Activated CD4-positive, alpha-beta T cell treated with anti-CD3 and anti-CD28 coated beads for 48 hours (primary cell): ENCODE results near the gene DIP2C.
"Not testable (repeated sequence)": the region's sequence is repeated elsewhere in the genome, so short reads cannot be mapped to it uniquely, and the experiment has no call there.

Experiments
- DNase-seq: peaks from one replicate; pipeline ENCODE4 v3.0.0-alpha.2; 2020

Gene DIP2C, protein sequence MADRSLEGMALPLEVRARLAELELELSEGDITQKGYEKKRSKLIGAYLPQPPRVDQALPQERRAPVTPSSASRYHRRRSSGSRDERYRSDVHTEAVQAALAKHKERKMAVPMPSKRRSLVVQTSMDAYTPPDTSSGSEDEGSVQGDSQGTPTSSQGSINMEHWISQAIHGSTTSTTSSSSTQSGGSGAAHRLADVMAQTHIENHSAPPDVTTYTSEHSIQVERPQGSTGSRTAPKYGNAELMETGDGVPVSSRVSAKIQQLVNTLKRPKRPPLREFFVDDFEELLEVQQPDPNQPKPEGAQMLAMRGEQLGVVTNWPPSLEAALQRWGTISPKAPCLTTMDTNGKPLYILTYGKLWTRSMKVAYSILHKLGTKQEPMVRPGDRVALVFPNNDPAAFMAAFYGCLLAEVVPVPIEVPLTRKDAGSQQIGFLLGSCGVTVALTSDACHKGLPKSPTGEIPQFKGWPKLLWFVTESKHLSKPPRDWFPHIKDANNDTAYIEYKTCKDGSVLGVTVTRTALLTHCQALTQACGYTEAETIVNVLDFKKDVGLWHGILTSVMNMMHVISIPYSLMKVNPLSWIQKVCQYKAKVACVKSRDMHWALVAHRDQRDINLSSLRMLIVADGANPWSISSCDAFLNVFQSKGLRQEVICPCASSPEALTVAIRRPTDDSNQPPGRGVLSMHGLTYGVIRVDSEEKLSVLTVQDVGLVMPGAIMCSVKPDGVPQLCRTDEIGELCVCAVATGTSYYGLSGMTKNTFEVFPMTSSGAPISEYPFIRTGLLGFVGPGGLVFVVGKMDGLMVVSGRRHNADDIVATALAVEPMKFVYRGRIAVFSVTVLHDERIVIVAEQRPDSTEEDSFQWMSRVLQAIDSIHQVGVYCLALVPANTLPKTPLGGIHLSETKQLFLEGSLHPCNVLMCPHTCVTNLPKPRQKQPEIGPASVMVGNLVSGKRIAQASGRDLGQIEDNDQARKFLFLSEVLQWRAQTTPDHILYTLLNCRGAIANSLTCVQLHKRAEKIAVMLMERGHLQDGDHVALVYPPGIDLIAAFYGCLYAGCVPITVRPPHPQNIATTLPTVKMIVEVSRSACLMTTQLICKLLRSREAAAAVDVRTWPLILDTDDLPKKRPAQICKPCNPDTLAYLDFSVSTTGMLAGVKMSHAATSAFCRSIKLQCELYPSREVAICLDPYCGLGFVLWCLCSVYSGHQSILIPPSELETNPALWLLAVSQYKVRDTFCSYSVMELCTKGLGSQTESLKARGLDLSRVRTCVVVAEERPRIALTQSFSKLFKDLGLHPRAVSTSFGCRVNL (N-terminal part only)

DNA sequence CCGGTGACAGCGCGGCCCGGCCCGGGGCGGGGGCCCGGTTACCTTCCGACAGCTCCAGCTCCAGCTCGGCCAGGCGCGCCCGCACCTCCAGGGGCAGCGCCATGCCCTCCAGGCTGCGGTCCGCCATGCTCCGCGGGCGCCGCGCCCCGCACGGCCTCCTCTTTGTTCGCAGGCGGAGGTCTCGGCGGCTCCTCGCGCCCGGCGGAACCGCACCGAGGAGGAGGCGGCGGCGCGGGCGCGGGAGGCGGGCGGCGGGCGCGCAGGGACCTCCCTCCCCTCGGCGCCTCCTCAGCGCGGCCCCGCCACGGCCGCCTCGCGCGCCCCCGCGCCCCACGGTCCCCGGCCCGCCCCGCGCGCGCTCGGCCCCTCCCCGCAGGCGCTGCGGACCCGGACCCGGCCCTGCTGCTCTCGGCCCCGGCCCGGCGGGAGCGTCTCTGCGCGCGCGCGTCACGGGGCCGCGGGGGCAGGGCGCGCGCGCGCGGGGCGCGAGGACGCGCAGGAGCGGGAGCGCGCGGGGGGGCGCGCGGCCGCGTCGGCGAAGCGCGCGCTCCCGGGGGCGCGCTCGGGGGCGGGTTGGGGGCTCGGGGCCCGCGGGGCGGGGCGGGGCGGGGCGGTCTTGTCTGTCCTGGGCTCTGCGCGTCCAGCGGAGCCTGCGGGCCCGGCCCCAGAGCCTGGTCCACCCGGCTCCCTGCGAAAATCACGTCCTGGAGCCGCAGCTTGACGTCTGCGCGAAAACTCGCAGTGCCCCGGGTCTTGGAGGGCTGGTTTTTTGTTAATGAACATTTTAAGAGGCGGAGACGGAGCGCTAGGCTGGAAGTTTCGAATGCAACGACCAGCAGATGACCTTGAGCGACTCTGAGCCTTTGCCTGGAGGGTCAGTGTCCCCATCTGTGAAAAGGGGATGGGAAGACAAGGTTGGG, at the start of gene DIP2C:
Gene DIP2C, minus strand, starts transcription at position 217 of the 920 bp plus-strand sequence. Its CDS starts 90 bp downstream, at position 127.
- no peak for DNase-seq

DNA sequence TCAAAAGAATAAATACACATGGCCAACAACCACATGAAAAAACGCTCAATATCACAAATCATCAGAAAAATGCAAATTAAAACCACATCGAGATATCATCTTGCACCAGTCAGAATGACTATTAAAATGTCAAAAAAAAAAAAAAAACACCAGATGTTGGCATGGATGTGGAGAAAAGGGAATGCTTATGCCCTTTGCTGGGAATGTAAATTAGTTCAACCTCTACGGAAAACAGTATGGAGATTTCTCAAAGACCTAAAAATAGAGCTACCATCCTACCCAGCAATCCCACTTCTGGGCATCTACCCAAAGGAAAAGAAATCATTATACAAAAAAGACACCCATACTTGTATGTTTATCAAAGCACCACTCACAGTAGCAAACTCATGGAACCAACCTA, 45.0 kb upstream of the DIP2C start:
- no peak for DNase-seq

DNA sequence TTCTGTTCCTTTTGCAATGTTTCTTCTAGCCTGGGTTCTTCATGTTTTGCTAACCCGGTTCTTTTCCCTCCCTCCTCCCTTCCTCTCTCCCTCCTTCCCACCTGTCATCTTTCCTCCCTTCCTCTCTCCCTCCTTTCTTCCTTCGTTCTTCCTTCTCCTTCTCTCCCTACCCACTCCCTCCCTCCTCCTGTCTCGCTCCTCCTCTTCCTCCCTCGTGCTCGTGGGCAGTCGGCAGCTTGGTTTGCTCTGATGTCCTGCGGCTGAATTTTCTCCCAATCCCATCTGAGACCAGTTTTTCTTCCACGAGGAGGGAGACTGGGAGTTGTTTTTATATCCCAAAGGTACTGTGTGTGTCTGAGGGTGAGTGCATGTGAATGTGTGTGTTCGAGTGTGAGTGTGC, 43.6 kb upstream of the DIP2C start:
- no peak for DNase-seq

DNA sequence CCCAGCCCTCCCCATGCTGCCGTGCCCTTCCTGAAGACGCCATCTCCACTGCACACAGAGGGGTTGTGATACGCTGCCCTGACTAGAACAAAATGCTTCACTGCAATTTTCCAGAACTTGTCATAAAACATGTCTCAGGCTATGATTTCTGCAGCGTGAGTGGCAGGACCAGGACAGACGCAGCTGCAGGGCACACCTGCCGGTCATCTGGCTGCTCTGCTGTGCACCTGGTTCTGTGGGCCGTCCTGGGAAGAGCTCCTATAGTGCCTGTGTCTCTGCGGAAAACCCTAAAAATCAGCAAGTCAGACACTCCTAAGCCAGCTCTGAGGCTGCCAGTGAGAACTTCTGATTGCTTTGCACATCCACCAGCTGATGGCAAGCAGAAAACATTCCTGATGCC, 39.7 kb upstream of the DIP2C start:
- no peak for DNase-seq

DNA sequence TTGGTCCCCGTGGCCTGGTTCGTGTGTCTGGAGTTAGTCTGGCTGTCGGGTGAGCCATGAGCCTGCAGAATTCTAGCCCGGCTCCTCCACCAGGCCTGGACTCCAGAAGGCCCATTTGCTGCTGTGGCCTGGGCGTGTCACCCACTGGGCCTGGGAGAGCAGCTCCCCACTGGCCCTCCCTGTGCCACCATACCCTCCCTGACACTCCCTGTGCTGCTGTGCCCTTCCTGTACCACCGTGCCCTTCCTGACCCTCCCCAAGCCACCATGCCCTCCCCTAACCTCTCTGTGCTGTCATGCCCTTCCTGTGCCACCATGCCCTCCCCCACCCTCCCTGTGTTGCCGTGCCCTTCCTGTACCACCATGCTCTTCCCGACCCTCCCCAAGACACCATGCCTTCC, 39.1 kb upstream of the DIP2C start:
- DNase-seq = no peak

DNA sequence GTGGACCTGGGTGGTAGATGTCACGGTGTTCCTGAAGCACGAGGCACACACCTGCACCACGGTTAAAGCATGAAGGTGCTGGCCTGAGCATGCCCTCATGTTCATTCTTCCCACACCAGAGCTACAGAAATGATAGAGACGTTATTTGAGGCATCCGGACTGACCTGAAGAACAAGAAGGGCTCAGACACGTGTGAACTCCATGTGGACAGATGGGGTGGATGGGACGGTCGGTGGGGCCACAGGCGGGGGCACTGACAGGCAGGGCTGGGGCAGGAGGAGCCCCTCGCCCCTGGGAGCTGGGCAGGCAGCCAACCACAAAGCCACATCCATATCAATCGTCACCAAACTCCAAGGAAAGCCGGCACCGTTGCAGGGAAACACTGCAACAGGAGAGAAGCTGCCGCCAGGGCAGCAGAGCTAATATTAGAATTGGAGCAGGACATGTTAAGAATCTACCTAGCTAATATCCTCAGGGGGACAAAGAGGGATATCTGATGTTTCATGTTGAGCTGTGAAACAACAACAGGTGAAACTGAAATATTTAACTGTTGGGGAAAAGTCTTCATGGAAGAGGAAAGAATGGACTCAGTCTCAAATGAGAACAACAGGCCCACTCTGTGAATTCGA, 37.8 kb upstream of the DIP2C start:
- no peak for DNase-seq

DNA sequence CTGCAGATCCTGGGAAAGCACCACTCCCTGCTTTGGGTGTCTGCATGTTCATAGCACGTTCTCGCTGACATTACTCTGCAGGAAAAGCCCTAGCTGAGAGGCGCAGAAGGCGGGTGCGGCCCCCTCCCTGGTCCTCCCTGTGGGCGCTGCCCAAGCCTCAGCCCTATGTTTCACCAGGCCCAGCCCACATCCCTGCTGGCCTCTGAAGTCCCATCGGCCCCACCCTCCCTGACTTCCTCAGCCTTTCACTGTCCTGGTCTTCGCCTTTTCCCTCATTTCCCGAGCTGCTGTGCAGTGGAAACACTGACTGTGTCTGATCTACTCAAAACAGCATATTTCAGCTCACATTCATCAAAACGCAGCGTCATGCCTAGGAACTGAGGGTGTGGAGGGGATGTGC, 36.3 kb upstream of the DIP2C start:
- DNase-seq = no peak

DNA sequence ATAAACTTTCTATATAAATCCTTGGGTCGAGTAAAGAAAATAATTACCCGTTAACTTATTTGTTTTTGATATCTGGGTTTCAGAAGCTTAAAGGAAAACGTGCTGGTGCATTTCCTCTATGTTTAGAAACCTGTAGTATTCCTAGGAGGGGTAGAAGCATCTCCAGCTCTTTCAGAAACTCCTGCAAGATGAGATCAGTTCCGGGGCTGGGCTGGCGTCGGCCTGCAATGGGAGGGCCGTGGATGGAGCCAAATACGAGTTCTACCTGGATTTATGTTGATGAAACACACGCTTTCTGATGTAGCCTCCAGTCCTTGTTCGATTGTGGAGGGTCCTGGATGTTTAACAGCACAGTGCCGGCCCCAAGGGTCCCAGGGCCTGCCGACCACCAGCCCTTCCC, 35.8 kb upstream of the DIP2C start:
- no peak for DNase-seq

DNA sequence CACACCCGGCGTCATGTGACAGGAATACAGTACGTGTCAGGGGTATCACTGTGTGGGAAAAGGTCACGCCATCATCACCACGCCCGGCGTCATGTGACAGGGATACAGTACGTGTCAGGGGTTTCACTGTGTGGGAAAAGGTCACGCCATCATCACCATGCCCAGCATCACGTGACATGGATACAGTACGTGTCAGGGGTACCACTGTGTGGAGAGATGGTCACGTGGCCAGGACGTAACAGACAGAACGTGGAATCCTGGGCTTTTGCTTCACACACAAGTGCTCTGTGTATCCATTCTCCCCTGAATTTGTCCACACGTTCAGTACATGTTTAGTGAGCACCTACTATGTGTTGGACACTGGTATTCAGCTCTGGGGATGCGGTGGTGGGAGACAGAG, 34.5 kb upstream of the DIP2C start:
- DNase-seq = no peak

DNA sequence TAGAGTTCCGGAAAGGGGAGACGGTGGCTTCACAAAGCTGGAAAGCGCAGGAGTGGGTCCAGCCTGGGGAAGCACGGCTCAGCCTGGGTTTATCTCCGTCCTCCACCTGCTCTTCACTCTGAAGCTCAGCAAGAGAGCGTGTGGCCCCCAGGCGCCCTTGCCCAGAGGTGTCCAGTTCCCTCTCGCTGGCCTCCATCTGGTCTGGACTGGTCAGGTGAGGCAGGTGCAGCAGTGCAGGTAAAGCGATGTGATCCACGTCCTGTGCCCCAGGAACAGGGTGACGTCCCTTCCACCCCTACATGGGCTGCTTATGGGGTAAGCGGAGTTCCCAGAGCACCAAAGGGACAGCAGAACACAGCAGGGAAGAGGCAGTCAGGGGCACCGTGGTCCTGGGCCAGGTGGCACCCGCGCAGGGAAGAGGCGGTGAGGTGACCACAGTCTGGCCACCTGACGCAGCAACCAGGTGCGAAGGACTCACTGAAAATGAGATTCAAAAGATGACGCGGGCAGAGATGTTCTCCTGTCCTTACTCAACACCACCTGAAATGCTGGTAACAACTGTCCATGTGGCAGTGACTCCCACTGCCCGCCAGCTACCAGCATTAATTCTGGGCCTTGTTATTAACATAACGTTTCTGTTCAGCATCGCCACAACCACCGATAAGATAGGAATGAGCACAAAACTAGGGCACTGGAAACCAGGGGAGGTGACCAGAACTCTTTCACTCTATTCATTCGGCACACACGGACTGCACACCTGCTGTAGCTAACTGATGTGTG, 33.0 kb upstream of the DIP2C start:
- DNase-seq = no peak

DNA sequence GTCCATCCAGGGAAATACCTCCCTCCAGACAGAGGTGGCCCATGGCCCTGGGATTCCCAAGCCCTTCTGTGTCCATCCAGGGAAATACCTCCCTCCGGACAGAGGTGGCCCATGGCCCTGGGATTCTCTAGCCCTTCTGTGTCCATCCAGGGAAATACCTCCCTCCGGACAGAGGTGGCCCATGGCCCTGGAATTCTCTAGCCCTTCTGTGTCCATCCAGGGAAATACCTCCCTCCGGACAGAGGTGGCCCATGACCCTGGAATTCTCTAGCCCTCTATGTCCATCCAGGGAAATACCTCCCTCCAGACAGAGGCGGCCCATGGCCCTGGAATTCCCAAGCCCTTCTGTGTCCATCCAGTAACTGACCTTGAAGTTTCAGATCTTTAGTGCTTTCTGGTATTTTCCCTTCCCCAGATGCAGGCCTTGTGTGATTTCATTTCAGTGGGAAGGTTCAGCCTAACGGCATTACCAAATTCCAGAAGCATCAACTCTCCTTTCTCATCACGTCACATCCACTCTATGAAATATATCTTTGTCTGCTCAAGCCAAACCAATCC, 28.8 kb upstream of the DIP2C start:
- no peak for DNase-seq

DNA sequence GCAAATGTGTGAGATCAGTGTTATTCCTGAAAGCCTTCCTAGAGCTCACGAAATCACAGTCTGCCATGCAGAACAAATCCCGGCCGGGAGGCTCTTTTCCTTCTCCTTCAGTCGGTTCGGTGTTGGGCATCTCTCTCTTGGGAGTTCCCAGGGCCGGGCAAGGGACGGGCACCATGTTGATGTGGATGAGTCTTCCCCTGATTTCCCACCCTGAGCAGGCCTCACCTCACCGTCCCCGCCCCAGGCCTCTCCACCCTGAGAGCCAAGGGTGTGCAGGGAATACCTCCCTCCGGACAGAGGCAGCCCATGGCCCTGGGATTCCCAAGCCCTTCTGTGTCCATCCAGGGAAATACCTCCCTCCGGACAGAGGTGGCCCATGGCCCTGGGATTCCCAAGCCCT, 28.0 kb upstream of the DIP2C start:
- DNase-seq = no peak

DNA sequence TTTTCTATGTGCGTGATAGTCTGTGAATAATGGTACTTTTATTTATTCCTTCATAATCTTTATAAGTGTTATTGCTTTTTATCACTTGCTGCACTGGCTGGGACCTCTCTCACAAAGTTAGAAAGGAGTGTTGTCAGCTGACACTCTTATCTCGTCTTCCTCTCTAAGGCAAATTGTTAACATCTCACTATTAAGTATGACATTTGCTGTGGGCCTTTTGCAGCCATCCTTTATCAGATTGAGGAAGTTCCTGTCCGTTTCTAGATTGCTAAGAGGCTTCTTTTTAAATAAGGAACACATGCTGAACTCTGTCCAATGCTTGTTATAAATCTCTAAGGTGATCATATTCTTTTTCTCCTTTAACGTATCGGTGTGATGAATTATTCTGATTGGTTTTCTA, 27.4 kb upstream of the DIP2C start:
- no peak for DNase-seq

DNA sequence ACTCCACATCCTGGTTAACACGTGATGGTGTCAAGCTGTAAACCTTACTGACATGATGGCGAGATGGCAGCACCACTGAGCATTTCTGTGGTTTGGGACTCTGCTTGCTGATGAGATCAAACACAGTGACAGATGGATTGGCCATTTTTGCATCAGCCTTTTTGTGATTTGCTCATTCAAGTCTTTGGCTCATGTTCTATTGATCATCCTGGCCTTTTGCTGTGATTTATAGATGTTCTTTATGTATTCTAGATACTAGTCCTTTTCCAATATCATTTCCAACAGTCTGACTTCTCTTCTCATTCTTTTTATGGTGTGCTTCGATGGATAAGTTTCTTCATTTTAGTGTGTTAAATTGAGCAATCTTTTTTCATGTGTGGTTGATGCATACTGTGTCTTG, 24.7 kb upstream of the DIP2C start:
- no peak for DNase-seq

DNA sequence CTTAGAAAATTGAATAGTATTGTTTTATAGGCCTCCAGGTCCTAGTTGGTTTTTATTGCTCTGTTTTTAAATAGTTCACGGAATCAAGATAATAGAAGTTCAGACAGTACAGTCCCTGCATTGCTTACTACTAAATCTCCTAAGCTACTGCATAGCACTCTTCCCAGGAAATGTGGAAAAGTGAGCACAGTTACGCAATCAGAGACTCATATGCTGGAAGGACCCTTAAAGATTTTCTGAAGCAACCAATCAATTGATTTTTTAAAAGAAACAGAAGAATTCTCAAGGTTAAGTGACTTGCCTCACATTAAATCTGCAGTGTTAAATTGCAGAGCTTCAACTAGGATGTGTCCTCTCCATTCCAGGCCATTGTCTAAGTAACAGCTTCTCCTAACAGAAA, 23.1 kb upstream of the DIP2C start:
- DNase-seq = no peak

DNA sequence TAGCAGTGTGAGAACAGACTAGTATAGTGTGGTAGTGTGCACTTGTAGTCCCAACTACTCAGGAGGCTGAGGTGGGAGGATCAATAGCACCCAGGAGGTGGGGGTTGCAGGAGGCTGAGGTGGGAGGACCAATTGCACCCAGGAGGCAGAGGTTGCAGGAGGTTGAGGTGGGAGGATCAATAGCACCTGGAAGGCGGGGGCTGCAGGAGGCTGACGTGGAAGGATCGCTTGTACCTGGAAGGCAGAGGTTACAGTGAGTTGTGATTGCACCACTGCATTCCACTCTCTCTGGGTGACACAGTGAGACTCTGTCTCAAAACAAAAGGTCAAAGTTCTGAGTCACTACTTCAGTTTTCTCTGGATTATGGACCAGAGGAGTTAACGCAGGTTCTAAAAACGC, 22.6 kb upstream of the DIP2C start:
- DNase-seq = no peak

DNA sequence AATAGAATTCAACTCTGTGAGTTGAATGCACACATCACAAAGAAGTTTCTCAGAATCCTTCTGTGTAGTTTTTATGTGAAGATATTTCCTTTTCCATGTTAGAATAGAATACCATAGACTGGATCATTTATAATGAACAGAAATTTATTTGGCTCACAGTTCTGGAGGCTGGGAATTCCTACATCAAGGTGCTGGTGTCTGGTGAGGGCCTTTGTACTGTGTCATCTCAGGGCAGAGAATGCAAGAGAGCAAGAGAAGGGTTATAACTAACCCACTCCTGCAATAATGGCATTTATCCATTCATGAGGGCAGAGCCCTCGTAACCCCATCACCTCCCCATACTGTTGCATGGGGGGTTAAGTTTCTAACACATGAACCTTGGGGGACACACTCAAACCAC, 18.4 kb upstream of the DIP2C start:
- DNase-seq = no peak

DNA sequence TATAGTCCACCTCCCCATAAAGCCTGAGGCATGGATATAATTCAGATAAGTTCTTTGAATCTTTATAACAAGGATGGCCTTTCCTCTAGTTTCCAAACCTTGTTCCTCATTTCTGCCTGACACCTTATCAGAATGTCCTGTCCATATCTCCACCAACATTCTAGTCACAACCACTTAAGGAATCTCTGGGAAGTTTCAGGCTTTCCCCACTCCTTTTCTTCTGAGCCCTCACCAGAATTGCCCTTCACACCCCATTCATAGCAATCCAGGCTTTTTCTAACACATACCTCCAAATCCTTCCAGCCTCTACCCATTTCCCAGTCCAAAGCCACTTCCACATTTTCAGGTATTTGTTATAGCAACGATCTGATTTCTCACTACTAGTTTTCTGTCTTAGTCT, 18.0 kb upstream of the DIP2C start:
- DNase-seq = no peak

DNA sequence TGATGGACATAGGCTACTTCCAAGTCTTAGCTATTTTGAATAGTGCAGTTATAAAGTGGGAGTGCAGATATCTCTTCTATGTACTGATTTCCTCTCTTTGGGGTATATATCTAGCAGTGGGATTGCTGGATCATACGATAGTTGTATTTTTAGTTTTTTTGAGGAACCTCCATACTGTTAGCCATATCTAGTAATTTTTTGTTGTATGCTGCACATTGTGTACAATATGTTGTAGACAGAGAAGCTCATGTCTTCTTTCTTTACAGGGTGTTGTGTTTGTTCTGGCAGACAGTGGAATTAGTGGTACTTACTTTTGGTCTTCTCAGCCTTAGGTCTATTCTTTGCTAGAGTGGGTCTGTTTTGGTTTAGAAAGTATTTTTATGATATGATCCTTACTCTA, 13.7 kb upstream of the DIP2C start:
- no peak for DNase-seq

DNA sequence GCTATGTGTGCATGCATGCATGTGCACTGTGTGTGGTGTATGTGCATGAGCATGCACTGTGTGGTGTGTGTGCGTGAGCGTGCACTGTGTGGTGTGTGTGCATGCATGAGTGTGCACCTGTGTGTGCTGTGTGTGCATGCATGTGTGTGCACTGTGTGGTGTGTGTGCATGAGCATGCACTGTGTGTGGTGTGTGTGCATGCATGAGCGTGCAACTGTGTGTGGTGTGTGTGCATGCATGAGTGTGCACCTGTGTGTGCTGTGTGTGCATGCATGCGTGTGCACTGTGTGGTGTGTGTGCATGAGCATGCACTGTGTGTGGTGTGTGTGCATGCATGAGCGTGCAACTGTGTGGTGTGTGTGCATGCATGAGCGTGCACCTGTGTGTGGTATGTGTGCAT, 10.7 kb upstream of the DIP2C start:
- DNase-seq = not testable (repeated sequence)
